DMS53 treated with DMSO at 0.1 percent for 48 hours (cell line): Measurements from ENCODE around the gene SRPK2.
"Not testable (repeated sequence)": the region's sequence is repeated elsewhere in the genome, so short reads cannot be mapped to it uniquely, and the experiment has no call there.

Experiments
- DNase-seq: peaks from one replicate; lab custom pipeline; 2025; ENCODE audit not compliant: unreplicated experiment; lab: John Stamatoyannopoulos, UW

SRPK2 gene

GRCh38 chr7:105304040-105304895, 84.5 kb downstream of the SRPK2 start:
- DNase-seq = no peak

- not testable (repeated sequence) for DNase-seq
These were observed 88.1 kb downstream of the SRPK2 start for GRCh38 chr7:105300587-105300986.

GRCh38 chr7:105298439-105298894, 90.3 kb downstream of the SRPK2 start:
- no peak for DNase-seq

- no peak for DNase-seq
These were observed 90.7 kb downstream of the SRPK2 start for GRCh38 chr7:105297985-105298384.

- DNase-seq = no peak
These were observed 91.4 kb downstream of the SRPK2 start for GRCh38 chr7:105297309-105297708.

- DNase-seq = no peak
These were observed 92.2 kb downstream of the SRPK2 start for GRCh38 chr7:105296491-105296890.

GRCh38 chr7:105295596-105296352, 92.9 kb downstream of the SRPK2 start:
- DNase-seq = no peak

GRCh38 chr7:105294482-105294881, 94.2 kb downstream of the SRPK2 start:
- DNase-seq = not testable (repeated sequence)

GRCh38 chr7:105289704-105290103, 99.0 kb downstream of the SRPK2 start:
- no peak for DNase-seq

- no peak for DNase-seq
These were observed 102.3 kb downstream of the SRPK2 start for GRCh38 chr7:105286441-105286840.

- DNase-seq = no peak
These were observed 103.4 kb downstream of the SRPK2 start for GRCh38 chr7:105285118-105285874.

GRCh38 chr7:105284014-105284413, 104.7 kb downstream of the SRPK2 start:
- no peak for DNase-seq

- no peak for DNase-seq
These were observed 106.8 kb downstream of the SRPK2 start for GRCh38 chr7:105281966-105282365.

GRCh38 chr7:105279688-105280007, 109.1 kb downstream of the SRPK2 start:
- DNase-seq = no peak

GRCh38 chr7:105278973-105279687, 109.6 kb downstream of the SRPK2 start:
- no peak for DNase-seq

GRCh38 chr7:105278565-105278964, 110.2 kb downstream of the SRPK2 start:
- no peak for DNase-seq

GRCh38 chr7:105277341-105277740, 111.4 kb downstream of the SRPK2 start:
- no peak for DNase-seq

- DNase-seq = no peak
These were observed 118.6 kb downstream of the SRPK2 start for GRCh38 chr7:105270117-105270516.

- no peak for DNase-seq
These were observed 119.3 kb downstream of the SRPK2 start for GRCh38 chr7:105269397-105269796.

- peak; percentile 20 for DNase-seq
These were observed 120.0 kb downstream of the SRPK2 start for GRCh38 chr7:105268511-105269392.
